Breast epithelium (tissue), 3 donors: ENCODE measurements around the gene CAMSAP1.

Experiments used
- CTCF ChIP-seq, 3 donors: fragments of 450-650 bp; IDR thresholded peaks; one replicate each; pipeline ENCODE4 v1.5.1; 2016 to 2017; ENCODE audit warnings: antibody characterized with exemption in 3 of 3, mild to moderate bottlenecking in 3 of 3, moderate library complexity in 3 of 3
- POLR2AphosphoS5 ChIP-seq, 3 donors: sonication (generic); formaldehyde crosslinking; IDR thresholded peaks; one replicate each; pipeline ENCODE4 v1.6.1; 2017; ENCODE audit warnings: antibody characterized with exemption in 3 of 3

GRCh38 chr9:135804581-135805421 is 102.5 kb downstream of the CAMSAP1 start:
- TF ChIP-seq POLR2AphosphoS5 (IDR thresholded peaks at IDR 0.05): no peak
- no peak for TF ChIP-seq CTCF (IDR thresholded peaks at IDR 0.05)
